Ishikawa (cell line): ENCODE measurements around the gene LRCOL1.

Experiments
- CEBPB ChIP-seq: IDR thresholded peaks from 2 replicates; pipeline ENCODE4 v1.6.1; 2012
- CREB1 ChIP-seq: IDR thresholded peaks from 2 replicates; pipeline ENCODE4 v1.6.1; 2012; ENCODE audit warnings: low read depth
- EP300 ChIP-seq: IDR thresholded peaks from 2 replicates; pipeline ENCODE4 v1.6.1; 2012; ENCODE audit warnings: borderline replicate concordance
- FOXM1 ChIP-seq: IDR thresholded peaks from 2 replicates; pipeline ENCODE4 v1.6.1; 2012; ENCODE audit warnings: low read depth, borderline replicate concordance
- MAX ChIP-seq: IDR thresholded peaks from 2 replicates; pipeline ENCODE4 v1.6.1; 2012
- NFIC ChIP-seq: IDR thresholded peaks from 2 replicates; pipeline ENCODE4 v1.6.1; 2012
- RAD21 ChIP-seq: IDR thresholded peaks from 2 replicates; pipeline ENCODE4 v1.6.1; 2012; ENCODE audit warnings: low read depth
- REST ChIP-seq: IDR thresholded peaks from 2 replicates; pipeline ENCODE4 v1.6.1; 2012; ENCODE audit warnings: low read depth, mild to moderate bottlenecking
- TAF1 ChIP-seq: IDR thresholded peaks from 2 replicates; pipeline ENCODE4 v1.6.1; 2012; ENCODE audit warnings: low read depth, mild to moderate bottlenecking
- TCF12 ChIP-seq: IDR thresholded peaks from 2 replicates; pipeline ENCODE4 v1.6.1; 2012; ENCODE audit warnings: low read depth
- TEAD4 ChIP-seq: IDR thresholded peaks from 2 replicates; pipeline ENCODE4 v1.6.1; 2012
- USF1 ChIP-seq: IDR thresholded peaks from 2 replicates; pipeline ENCODE4 v1.6.1; 2012
- YY1 ChIP-seq: IDR thresholded peaks from 2 replicates; pipeline ENCODE4 v1.6.1; 2012; ENCODE audit warnings: low read depth
- ZBTB7A ChIP-seq: IDR thresholded peaks from 2 replicates; pipeline ENCODE4 v1.6.1; 2012; ENCODE audit warnings: low read depth

GRCh38 chr12:132581348-132582057, 28.9 kb downstream of the LRCOL1 start:
- TF ChIP-seq TAF1 (no peak), EP300 (no peak), MAX (no peak), CREB1 (no peak), TCF12 (no peak), NFIC (no peak), TEAD4 (no peak), RAD21 (no peak), REST (no peak), ZBTB7A (no peak), FOXM1 (no peak), YY1 (no peak), CEBPB (no peak), USF1 (no peak)
